Colonic mucosa (tissue), 4 donors: ENCODE data around the gene YTHDF1. TPM values are rescaled to one million over a fixed set of nuclear protein-coding genes. Genes with fewer than 3 reads are reported as not detected.

Source experiments
- DNase-seq: peaks from one replicate; pipeline ENCODE4 v3.0.0-alpha.2; 2020
- H3K27ac ChIP-seq: fragments of 200-600 bp; one replicate; pipeline ENCODE4 v1.8.0; 2021
- H3K27me3 ChIP-seq: fragments of 200-600 bp; one replicate; pipeline ENCODE4 v1.8.0; 2021
- H3K36me3 ChIP-seq: fragments of 200-600 bp; one replicate; pipeline ENCODE4 v1.8.0; 2021
- H3K4me1 ChIP-seq: fragments of 200-600 bp; one replicate; pipeline ENCODE4 v1.8.0; 2021; ENCODE audit warnings: mild to moderate bottlenecking
- H3K4me3 ChIP-seq: fragments of 200-600 bp; one replicate; pipeline ENCODE4 v1.8.0; 2021
- H3K9ac ChIP-seq, 2 donors: one replicate each; pipeline ENCODE4 v1.7.0; 2013; ENCODE audit warnings: control low read depth in 2 of 2, low read depth in 2 of 2, low read length in 2 of 2
- H3K9me3 ChIP-seq: fragments of 200-600 bp; one replicate; pipeline ENCODE4 v1.8.0; 2021
- CTCF ChIP-seq: fragments of 200-600 bp; IDR thresholded peaks from one replicate; pipeline ENCODE4 v1.8.0; 2022; ENCODE audit warnings: antibody characterized with exemption, mild to moderate bottlenecking
- intact Hi-C: fragments of 100-400 bp; cut with DNase I; formaldehyde crosslinking; loops from one replicate; pipeline ENCODE4 v1.14.1; 2022
- total RNA-seq, 2 donors: library from RNA; stranded (reverse); fragmentation: NEBNext Ultra II Directional in 1 of 2; extraction: Animal tissue kit (Norgen Biotek cat#: 25700) in 1 of 2; gene quantifications; one replicate each; pipeline ENCODE4 v1.2.1, GENCODE V29; 2021
- donor health status: healthy.
- donor health status: DM: no; HTN: no; CAD: no.
- donor health status: DM: no; HTN: no; CAD: no.

Gene YTHDF1
- total RNA-seq, 2 donors from 2014 or later: 35.4 to 38.7 TPM

DNA sequence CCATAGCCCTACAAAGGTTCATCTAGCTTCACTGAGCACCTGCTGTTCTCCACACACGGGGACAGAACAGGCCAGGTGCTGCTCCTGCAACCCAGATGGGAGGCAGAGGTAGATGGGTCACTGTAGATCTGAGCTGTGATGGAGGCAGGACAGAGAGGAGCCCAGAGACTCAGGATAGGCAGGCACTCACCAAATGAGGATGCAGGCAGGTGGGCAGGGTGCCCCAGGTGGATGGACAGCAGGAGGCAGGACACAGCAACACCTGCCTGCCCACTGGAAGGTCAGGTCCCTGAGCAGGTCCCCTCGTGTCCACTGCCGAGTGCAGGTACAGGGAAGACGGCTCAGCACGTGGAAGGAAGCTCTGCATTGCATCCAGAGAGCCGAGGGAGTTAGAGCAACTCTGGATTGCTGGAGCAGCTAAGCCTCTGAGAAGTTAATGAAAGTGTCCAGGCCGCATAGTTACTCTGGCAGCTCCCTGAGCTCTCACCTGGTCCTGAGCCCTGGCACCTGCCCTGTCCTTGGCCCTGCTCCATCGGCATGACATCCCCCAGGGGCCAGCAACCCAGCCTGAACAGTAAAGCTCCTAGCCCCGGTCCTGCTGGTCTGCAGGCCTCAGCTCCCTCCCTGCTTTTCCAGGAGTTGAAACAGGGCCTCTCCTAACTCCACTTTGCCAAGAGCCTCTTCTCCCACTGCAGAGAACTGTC lies 4.9 kb upstream of the YTHDF1 start:
- Histone ChIP-seq H3K36me3 (no peaks in the 10 kb centered on the region), H3K27ac (no peak overlapping the region), H3K9me3 (no peaks in the 10 kb centered on the region), H3K27me3 (no peaks in the 10 kb centered on the region), H3K4me1 (peaks cover 6% of the 10 kb centered on the region), H3K4me3 (no peak overlapping the region), H3K9ac (no peak overlapping the region)
- no peak for DNase-seq
- no peak for TF ChIP-seq CTCF
- intact Hi-C loops: no loop called here

GRCh38 chr20:63219866-63220521 lies 4.1 kb upstream of the YTHDF1 start:
- no peaks in the 10 kb centered on the region for H3K36me3 ChIP-seq
- H3K4me1 ChIP-seq: peaks cover 6% of the 10 kb centered on the region
- H3K27ac ChIP-seq: no peak overlapping the region
- no peak overlapping the region for H3K9ac ChIP-seq
- H3K27me3 ChIP-seq: no peaks in the 10 kb centered on the region
- intact Hi-C loops: no loop called here
- no peaks in the 10 kb centered on the region for H3K9me3 ChIP-seq
- no peak for TF ChIP-seq CTCF
- no peak overlapping the region for H3K4me3 ChIP-seq
- DNase-seq: no peak

- no peak overlapping the region for H3K4me3 ChIP-seq
- peaks cover 6% of the 10 kb centered on the region for H3K4me1 ChIP-seq
- H3K9me3 ChIP-seq: no peaks in the 10 kb centered on the region
- no peak overlapping the region for H3K27ac ChIP-seq
- no peak overlapping the region for H3K9ac ChIP-seq
- no peak for TF ChIP-seq CTCF
- intact Hi-C loops: no loop called here
- H3K36me3 ChIP-seq: no peaks in the 10 kb centered on the region
- H3K27me3 ChIP-seq: no peaks in the 10 kb centered on the region
- DNase-seq: no peak
Measured at GRCh38 chr20:63219447-63219821, 3.5 kb upstream of the YTHDF1 start.

DNA sequence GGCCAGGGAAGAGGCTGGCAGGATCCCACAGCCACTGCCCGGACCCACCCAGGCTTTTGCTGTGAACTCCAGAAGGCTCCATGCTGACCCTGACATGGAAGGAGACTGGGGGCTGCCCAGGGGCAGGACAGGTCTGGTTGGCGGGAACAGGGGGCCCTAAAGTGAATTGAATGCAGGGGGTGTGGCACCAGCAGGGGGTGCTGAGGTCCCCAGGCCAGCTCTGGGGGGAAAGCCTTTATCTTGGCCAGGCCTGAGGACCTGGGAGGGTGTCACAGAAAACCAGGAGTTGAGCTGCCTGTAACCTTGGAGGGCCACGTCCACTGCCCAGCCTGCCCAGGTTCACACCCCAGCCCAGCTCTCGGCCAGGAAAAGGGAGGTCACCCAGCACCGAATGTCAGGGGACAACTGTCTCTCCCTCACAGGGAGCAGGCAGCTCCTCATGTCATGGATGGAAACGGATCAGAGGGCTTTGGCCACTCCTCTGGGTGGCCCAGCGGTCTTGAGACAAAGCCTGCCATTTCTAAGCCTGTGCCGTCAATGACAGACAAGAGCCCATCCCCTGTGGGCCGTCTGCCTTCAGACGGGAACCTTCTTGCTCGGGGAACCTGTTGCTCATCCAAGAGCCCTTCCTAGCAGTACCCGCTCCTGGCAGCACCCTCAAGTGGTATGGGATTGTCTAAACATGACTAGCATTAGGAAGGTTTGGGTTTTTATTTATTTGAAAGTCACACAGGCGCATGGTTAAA lies 2.9 kb upstream of the YTHDF1 start:
- H3K9me3 ChIP-seq: no peaks in the 10 kb centered on the region
- H3K4me1 ChIP-seq: peaks cover 6% of the 10 kb centered on the region
- DNase-seq: no peak
- no peak overlapping the region for H3K27ac ChIP-seq
- H3K36me3 ChIP-seq: no peaks in the 10 kb centered on the region
- no peak overlapping the region for H3K9ac ChIP-seq
- H3K27me3 ChIP-seq: no peaks in the 10 kb centered on the region
- intact Hi-C loops: no loop called here
- no peak overlapping the region for H3K4me3 ChIP-seq
- TF ChIP-seq CTCF: no peak

DNA sequence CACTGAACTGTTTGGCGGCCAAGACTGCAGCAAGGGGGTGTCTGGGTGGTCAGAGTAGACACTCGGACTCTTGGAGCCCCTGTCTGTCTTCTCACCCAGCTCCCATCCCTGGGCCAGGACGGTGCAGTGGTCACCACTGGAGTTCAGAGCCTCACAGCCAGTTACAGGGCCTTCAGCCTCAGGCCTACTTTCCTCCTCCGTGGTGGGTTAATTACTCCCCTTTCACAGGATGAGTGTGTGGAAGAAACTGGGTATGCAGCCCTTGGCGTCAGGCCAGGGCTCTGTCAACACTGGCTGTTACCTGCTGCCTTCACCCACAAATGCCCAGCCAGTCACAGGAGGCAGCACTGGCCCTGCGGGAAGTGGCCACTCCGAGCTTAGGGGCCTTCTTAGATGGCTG lies 1.8 kb upstream of the YTHDF1 start:
- no peak for TF ChIP-seq CTCF
- intact Hi-C loops: no loop called here
- no peak for DNase-seq
- Histone ChIP-seq H3K27ac (no peak overlapping the region), H3K4me1 (peaks cover 6% of the 10 kb centered on the region), H3K36me3 (no peaks in the 10 kb centered on the region), H3K9me3 (no peaks in the 10 kb centered on the region), H3K9ac (no peak overlapping the region), H3K27me3 (no peaks in the 10 kb centered on the region), H3K4me3 (no peak overlapping the region)
